HT-29 (cell line): Measurements from ENCODE around the gene GLG1. TPM values are rescaled to one million over a fixed set of nuclear protein-coding genes. Genes with fewer than 3 reads are reported as not detected.
"Not testable (repeated sequence)": the region's sequence is repeated elsewhere in the genome, so short reads cannot be mapped to it uniquely, and the experiment has no call there.

Experiments
- DNase-seq: peaks from one replicate; pipeline ENCODE4 v3.0.0-alpha.2; 2015; ENCODE audit warnings: low spot score
- small RNA-seq: library from RNA; depleted of rRNA; stranded (forward); fragments of <200 nt; gene quantifications from one replicate; pipeline ENCODE3, GENCODE V24; 2014
- total RNA-seq: library from RNA; depleted of rRNA; stranded (reverse); fragments of >200 nt; shearing (Covaris generic); gene quantifications from 2 replicates; pipeline ENCODE4 v1.2.3, GENCODE V29; 2014; rRNA removed

GLG1 gene
- total RNA-seq, 1 experiment from 2014 or later = 78.9 TPM

- DNase-seq = not testable (repeated sequence)
Measured at GRCh38 chr16:74410057-74410957, 196.6 kb downstream of the GLG1 start.

DNA sequence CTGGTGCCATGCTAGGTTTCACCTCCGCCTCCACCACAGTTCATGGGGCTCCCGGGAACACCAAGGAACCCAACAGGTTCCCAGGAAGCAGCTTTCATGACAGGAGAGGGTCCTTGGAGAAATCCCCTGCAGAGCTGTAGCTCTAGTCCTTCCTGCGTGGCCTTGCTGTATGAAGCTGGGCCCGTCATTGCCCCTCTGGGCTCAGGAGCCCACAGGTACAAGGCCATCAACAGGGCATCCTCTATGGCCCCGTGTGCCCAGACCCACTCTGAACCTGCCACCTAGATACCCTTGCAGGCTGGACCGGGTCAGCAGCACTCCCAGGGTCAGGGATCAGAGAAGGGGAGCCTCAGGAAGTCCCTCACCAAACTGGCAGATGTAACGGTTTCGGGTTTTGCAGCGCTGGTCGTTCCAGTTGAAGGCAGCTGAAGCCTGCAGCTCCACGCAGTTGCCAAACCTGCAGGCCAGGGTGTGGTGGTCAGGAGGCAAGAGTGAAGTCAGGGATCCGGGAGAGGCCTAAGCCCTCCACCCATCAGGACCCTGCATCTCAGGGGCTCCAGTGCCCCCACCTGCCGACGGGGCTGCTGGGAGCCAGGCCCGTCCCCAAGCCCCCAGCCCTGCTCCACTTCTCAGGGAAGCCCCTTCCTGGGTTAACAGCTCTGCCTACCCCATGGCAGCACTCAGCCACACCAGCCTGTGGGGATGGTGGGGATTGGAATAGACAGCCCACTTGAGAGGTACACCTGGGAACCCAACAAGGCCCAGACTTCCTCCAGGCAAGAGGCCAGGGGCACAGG is 197.5 kb downstream of the GLG1 start:
- DNase-seq = not testable (repeated sequence)

GRCh38 chr16:74407362-74407705 is 199.6 kb downstream of the GLG1 start:
- DNase-seq = not testable (repeated sequence)

DNA sequence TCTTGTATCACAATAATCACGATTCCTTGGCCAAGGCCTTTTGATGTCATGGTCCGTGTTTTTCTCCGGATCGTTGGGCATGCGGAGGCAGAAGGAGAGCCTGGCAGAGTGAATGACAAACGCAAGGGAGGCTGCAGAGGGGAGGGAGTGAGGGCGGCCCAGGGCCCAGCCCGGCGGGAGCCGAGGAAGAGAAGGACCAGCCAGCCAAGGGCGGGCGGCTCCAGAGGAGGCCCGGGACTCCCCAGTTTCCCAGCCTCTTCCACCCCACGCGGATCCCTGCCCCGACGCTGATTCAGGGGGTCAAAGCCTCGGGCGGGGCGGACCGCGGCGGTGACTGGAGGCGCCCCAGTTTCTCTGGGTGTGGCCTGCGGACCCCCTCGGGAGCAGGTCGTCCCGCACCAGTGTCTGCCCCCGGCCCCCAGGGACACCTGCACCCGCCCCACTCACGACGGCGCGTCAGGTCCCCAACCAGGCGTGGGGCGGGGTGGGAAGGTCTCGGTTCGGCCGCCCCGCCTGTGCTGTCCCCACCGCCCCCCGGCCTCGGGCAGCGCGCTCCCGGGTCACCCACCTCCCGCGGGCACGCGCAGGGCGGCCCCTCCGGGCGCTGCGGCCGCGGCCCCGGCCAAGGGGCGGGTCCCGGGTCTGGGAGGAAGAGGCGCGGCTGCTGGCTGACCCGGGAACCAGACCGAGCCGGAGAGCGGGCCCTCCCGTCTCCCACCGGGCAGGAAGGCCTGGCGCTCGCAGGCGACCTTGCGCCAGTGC is 200.1 kb downstream of the GLG1 start:
- not testable (repeated sequence) for DNase-seq

DNA sequence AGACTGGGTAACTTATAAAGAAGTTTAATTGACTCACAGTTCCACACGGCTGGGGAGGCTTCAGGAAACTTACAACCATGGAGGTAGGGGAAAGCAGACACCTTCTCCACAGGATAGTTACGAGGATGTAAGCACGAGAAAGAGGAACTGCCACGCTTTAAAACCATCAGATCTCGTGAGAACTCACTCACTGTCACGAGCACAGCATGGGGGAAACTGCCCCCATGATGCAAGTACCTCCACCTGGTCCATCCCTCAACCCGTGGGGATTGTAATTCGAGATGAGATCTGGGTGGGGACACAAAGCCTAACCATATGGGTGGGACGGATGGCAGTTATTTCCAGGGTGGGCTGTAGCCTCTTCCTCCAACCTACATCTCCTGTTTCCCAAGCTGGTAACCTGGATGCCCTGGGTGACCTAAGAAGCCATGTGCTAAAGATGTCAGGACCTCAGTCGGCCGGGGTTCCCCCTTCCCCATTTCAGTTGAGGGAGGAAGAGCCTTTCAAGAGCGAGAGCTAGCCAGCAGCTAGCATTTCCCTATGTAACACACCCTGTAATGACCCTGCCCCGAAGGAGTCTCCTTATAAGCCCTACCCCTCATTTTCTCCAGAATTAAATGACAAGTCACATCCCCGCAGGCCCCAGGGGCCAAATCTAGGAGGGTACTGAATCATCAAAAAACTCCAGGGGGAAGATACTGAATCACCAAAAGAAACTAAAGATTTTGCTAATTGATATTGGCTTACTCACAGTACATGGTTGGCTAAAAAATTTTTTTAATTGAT is 202.6 kb downstream of the GLG1 start:
- DNase-seq = not testable (repeated sequence)

DNA sequence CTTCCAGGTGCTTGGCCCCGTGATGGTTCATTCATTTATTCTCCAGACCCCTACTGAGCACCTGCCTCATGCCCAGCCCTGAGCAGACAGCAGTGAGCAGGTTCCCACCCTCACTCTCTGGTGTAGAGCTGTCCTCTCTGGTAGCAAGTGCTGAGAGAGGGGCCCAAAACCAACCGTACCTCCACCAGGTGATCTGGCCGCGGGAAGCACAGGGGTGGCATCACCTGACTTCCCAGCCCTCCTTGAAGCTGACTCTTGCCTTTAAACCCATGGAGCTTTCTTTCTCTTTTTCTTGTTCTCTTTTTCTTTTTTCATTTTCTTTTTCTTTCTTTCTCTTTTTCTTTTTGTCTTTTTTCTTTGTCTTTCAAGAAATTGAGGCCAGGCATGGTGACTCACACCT is 206.7 kb downstream of the GLG1 start:
- not testable (repeated sequence) for DNase-seq

DNA sequence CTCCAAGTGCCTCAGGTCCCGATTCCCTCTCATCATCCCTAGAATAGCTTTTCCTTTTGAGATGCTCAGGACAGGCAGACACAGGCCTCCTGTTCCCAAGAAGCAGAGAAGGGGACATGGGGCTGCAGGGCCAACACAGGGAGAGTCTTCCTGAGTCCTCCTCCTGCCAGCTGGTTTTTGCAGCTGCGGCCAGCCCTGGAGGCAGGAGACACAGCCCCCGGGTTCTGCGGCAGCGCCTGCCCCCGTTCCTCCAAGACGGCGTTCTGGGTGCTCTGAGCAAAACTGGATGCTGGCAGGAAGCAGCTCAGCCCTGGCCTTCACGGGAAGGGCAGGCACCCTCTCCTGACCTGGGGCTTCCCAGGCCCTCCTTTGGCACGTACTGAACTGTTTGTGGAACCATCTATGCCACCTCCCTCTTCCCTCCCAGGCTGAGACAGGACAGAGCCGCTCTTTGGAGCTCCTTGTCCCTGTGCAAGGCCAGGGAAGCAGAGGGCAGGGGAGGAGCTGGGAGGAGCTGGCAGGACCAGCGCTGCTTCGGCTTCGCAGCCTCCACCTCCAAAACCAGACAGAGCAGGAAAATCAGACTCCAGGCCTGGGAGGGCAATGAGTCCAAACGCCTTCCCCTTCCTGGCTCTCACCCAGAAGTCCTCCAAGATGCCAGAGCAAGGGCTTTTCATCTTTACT is 208.6 kb downstream of the GLG1 start:
- DNase-seq = not testable (repeated sequence)

Small RNA genes lying within 50 kb of the gene (small RNA-seq; reads per million reads assigned to genes)
- gene RF00019 (not detected), gene RNU6-237P (not detected)

Other genes starting within 250 kb of the GLG1 start
- not detected in 2 replicates for gene NPIPB15, start 230.8 kb downstream of the GLG1 start, total RNA-seq
- 0.20 and 0.94 TPM in 2 replicates for gene CLEC18B, start 185.6 kb downstream of the GLG1 start, total RNA-seq
- 42.5 and 52.4 TPM in 2 replicates for gene RFWD3, start 59.8 kb upstream of the GLG1 start, total RNA-seq
- gene MLKL, start 93.7 kb upstream of the GLG1 start, total RNA-seq = 19.3 and 27.5 TPM in 2 replicates
- gene FA2H, start 167.7 kb upstream of the GLG1 start, total RNA-seq = 23.0 and 29.5 TPM in 2 replicates